HEK293T (cell line): ENCODE data around the gene SERTAD1.

ENCODE experiments used
- CTCF ChIA-PET: fragments of 350-600 bp; formaldehyde crosslinking; extraction: SDS; loops from one replicate; lab custom pipeline; 2021; ENCODE audit warnings: antibody characterized with exemption, inconsistent platforms; lab: Yijun Ruan, JAX
- POLR2A ChIA-PET: fragments of 350-600 bp; formaldehyde crosslinking; extraction: SDS; loops from one replicate; lab custom pipeline; 2020; ENCODE audit warnings: antibody characterized with exemption, inconsistent platforms; lab: Yijun Ruan, JAX
- DNase-seq: peaks from one replicate; pipeline ENCODE4 v3.0.0; 2012; ENCODE audit warnings: mixed read lengths; ENCODE audit errors: extremely low spot score
- ARNT ChIP-seq: fragments of 450-650 bp; IDR thresholded peaks from 2 replicates; pipeline ENCODE4 v1.6.1; 2017; ENCODE audit warnings: mild to moderate bottlenecking
- BHLHE40 ChIP-seq: fragments of 450-650 bp; IDR thresholded peaks from 2 replicates; pipeline ENCODE4 v1.6.1; 2016; ENCODE audit warnings: mild to moderate bottlenecking, moderate library complexity, borderline replicate concordance
- CTBP1 ChIP-seq: fragments of 450-650 bp; IDR thresholded peaks from 2 replicates; pipeline ENCODE4 v1.6.1; 2016; ENCODE audit warnings: borderline replicate concordance
- ELF4 ChIP-seq: fragments of 450-650 bp; IDR thresholded peaks from 2 replicates; pipeline ENCODE4 v1.6.1; 2017; ENCODE audit warnings: antibody characterized with exemption
- FOXA1 ChIP-seq: fragments of 450-650 bp; IDR thresholded peaks from 2 replicates; pipeline ENCODE4 v1.6.1; 2016; ENCODE audit warnings: mild to moderate bottlenecking
- FOXK2 ChIP-seq: fragments of 450-650 bp; IDR thresholded peaks from 2 replicates; pipeline ENCODE4 v1.6.1; 2016; ENCODE audit warnings: mild to moderate bottlenecking
- FOXM1 ChIP-seq: fragments of 450-650 bp; IDR thresholded peaks from 2 replicates; pipeline ENCODE4 v1.6.1; 2017; ENCODE audit warnings: mild to moderate bottlenecking, borderline replicate concordance
- HDGF ChIP-seq: fragments of 450-650 bp; IDR thresholded peaks from 2 replicates; pipeline ENCODE4 v1.6.1; 2017; ENCODE audit warnings: antibody characterized with exemption, borderline replicate concordance
- L3MBTL2 ChIP-seq: fragments of 450-650 bp; conservative IDR thresholded peaks from 2 replicates; pipeline ENCODE4 v1.6.1; 2016; ENCODE audit warnings: mild to moderate bottlenecking
- LEF1 ChIP-seq: fragments of 450-650 bp; IDR thresholded peaks from 2 replicates; pipeline ENCODE4 v1.6.1; 2017; ENCODE audit warnings: mild to moderate bottlenecking, borderline replicate concordance
- NFRKB ChIP-seq: fragments of 450-650 bp; IDR thresholded peaks from 2 replicates; pipeline ENCODE4 v1.6.1; 2016; ENCODE audit warnings: mild to moderate bottlenecking, moderate library complexity
- SP1 ChIP-seq: fragments of 450-650 bp; IDR thresholded peaks from 2 replicates; pipeline ENCODE4 v1.6.1; 2017
- SUZ12 ChIP-seq: fragments of 450-650 bp; IDR thresholded peaks from 2 replicates; pipeline ENCODE4 v1.6.1; 2016; ENCODE audit warnings: mild to moderate bottlenecking
- TARDBP ChIP-seq: fragments of 450-650 bp; IDR thresholded peaks from 2 replicates; pipeline ENCODE4 v1.6.1; 2016
- ZNF384 ChIP-seq: fragments of 450-650 bp; IDR thresholded peaks from 2 replicates; pipeline ENCODE4 v1.6.1; 2016
- TF ChIP-seq, protein P1 (sequence below): fragments of 450-650 bp; IDR thresholded peaks from 2 replicates; pipeline ENCODE4 v1.6.1; 2016

Gene SERTAD1

DNA sequence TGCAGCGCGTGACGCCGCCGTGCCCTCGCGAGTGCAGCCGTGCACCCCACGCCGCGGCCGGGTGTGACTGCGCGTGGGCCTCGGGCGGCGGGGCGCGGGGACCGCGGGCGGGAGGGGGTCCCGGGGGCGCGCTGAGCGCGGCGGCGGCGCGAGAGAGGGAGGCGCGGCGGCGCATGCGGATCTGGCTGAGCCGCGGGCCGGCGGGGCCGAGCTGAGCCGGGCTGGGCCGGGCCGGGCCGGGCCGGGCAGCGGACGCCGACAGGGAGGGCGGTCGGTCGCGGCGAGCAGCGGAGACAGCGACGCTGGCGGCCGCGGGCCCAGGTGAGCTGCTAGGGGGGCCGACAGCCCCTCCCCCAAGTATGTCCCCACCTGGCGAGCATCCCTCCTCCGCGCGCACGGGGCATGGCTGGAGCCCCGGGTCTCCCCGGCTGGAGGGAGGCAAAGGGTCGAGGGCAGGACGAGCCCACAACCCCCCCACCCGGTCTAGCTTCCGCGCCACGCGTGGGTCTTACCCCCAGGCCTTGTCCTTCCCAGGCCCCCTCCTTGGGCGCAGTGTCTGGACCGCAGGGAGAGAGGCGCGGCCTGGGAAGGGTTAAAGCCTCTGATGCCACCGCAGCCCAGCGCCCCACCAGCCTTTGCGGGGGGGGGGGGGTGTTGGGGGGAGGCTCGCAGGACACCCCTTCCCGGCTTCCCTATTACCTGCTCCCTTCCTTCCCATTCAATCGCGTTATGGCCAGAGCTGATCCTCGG lies 41.4 kb upstream of the SERTAD1 start, which contains the start of gene SPTBN4:
Gene SPTBN4, plus strand, starts transcription at position 17 of the 750 bp plus-strand sequence. CDS start 5,621 bp downstream, outside the sequence.
- ChIA-PET POLR2A (no interaction called here), CTCF (no interaction called here)
- no peak for DNase-seq
- no peak for TF ChIP-seq ELF4
- no peak for TF ChIP-seq FOXM1
- TF ChIP-seq SUZ12, result no peak
- TF ChIP-seq CTBP1, result no peak
- no peak for TF ChIP-seq ZNF384
- TF ChIP-seq TARDBP, result no peak
- TF ChIP-seq BHLHE40, result no peak
- TF ChIP-seq, protein P1, sequence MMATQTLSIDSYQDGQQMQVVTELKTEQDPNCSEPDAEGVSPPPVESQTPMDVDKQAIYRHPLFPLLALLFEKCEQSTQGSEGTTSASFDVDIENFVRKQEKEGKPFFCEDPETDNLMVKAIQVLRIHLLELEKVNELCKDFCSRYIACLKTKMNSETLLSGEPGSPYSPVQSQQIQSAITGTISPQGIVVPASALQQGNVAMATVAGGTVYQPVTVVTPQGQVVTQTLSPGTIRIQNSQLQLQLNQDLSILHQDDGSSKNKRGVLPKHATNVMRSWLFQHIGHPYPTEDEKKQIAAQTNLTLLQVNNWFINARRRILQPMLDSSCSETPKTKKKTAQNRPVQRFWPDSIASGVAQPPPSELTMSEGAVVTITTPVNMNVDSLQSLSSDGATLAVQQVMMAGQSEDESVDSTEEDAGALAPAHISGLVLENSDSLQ, result no peak
- TF ChIP-seq FOXA1, result no peak
- no peak for TF ChIP-seq SP1
- TF ChIP-seq L3MBTL2, result no peak
- no peak for TF ChIP-seq FOXK2
- no peak for TF ChIP-seq ARNT
- no peak for TF ChIP-seq NFRKB
- no peak for TF ChIP-seq HDGF
- no peak for TF ChIP-seq LEF1

DNA sequence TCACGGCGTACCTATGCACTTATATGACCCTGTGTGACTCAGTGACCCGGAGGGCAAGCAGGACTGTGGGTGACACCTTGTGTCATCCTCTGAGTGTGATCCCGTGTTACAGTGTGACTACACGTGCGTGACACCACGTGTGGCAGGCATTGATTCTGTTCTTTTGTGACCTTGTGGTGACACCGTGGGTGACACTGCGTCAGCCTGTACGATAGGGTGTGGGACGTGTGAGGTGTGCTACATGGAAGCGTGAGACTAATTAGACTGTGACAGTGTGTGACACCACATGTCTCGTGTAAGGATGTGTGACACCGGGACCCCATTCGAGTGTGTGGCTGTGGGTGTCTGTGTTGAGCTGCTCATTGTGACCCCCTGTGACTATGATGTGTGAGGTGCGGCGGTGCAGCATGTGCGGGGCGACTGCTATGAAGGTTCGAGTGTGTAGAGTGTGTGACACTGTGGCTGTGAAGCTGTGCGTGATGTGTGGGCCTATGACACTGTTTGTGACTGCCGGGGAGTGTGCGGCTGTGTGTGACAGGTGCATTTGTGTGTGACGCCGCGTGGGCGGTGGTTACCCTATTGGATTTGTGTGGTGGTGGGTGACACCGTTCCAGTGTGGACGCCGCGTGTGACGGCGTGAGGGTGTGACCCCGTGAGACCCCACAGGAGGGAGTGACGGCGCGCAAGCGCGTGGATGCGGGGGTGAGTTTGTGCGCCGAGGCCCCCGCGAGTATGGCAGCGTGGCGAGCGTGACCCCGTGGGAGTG lies 40.6 kb upstream of the SERTAD1 start:
- POLR2A ChIA-PET, result interaction anchor here (0.7 to 3.2 kb wide), 9 partner anchors 22 to 139 kb away, joined by 3 to 15 read pairs (median 6); partner anchors contain the start of genes SERTAD1 and SERTAD3
- CTCF ChIA-PET, result interaction anchor here (0.7 to 1.3 kb wide), 5 partner anchors 12 to 168 kb away, joined by 3 to 6 read pairs (median 4); no protein-coding TSS in a partner anchor
- TF ChIP-seq L3MBTL2, result 0 out of 2 replicates have a peak, but pooled peaks have one; percentile 18
- no peak for TF ChIP-seq CTBP1
- no peak for TF ChIP-seq ELF4
- DNase-seq, result no peak

DNA sequence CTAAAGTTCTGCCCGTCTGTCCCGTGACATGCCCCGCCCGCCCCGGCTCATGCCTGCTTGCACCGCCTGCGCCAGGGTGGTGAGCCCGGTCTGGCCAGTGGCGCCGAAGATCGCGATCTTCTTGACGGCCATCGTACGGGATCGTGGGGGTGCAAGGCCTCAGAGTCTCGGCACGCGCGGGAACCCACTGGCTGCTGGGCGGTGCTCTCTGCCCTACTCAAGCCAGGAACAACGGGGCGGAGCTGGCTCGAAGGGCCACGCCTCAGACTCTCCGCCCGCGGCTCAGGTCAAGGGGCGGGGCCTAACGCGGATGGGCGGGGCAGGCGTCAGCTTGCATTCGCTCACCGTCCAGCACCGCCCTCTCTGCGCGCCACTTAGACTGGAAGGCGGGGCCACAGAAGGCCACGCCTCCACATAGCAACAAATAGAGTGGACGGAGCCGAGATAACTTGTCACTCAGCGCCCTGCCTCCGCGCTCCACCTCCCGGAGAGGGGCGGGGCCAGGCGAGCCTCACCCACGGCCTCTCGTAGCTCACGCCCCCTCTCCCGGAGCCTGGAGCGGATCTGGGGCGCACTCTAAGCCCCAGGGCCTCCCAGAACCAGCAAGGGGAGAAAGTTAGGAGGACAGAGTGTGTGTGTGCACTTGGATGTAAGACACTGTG lies 39.9 kb upstream of the SERTAD1 start, which contains the start of gene BLVRB:
Gene BLVRB, minus strand, starts transcription at position 189 of the 662 bp plus-strand sequence. Its CDS starts 57 bp downstream, at position 132.
- ChIA-PET CTCF (interaction anchor here (0.5 to 1.9 kb wide), 8 partner anchors 8 to 169 kb away, joined by 3 to 7 read pairs (median 4); no protein-coding TSS in a partner anchor), POLR2A (interaction anchor here (0.7 to 3.2 kb wide), 9 partner anchors 22 to 140 kb away, joined by 3 to 15 read pairs (median 6); partner anchors contain the start of genes SERTAD1 and SERTAD3)
- DNase-seq, result peak; percentile 99
- TF ChIP-seq HDGF, result peak; percentile 94
- no peak for TF ChIP-seq ELF4
- TF ChIP-seq FOXM1, result no peak
- no peak for TF ChIP-seq LEF1
- no peak for TF ChIP-seq ZNF384
- no peak for TF ChIP-seq FOXK2
- TF ChIP-seq TARDBP, result no peak
- no peak for TF ChIP-seq BHLHE40
- no peak for TF ChIP-seq CTBP1
- TF ChIP-seq FOXA1, result no peak
- TF ChIP-seq SP1, result no peak; the same call in 1 of the 2 replicates
- no peak for TF ChIP-seq ARNT
- no peak for TF ChIP-seq NFRKB
- TF ChIP-seq, protein P1, result peak; percentile 95
- peak; percentile 54; the same call in 1 of the 2 replicates for TF ChIP-seq L3MBTL2
- no peak for TF ChIP-seq SUZ12

DNA sequence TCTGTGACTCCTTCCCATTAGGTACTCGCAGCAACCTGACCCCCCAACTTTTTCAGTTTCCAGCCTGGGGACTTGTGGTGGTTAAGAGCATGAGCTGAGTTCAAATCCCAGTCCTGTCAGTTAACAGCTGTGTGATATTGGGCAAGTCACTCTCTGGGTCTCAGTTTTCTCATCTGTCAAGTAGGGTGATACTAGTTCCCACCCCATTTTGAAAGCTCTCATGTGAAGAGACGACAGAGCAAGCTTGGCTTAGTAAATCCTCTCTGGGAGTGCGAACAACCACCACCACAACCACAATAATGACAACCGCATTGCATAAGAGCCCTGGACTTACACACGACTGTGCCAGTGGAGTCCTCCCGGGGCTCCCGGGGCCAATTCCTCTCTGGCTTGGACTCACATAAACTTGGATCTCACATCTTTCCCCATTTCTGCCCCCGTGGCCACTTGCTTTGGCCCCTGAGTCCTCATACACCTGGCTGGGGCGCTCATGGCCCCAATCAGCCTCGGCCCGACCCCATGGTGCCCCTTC lies 39.3 kb upstream of the SERTAD1 start:
- no peak for DNase-seq
- POLR2A ChIA-PET, result interaction anchor here (0.7 to 3.2 kb wide), 11 partner anchors 20 to 275 kb away, joined by 3 to 15 read pairs (median 5); partner anchors contain the start of genes C19orf47, PLD3, SERTAD1 and SERTAD3
- TF ChIP-seq SUZ12 (no peak), ZNF384 (no peak), FOXA1 (no peak), L3MBTL2 (no peak; the same call in 1 of the 2 replicates), NFRKB (no peak), ARNT (no peak), FOXK2 (no peak), SP1 (no peak), TARDBP (no peak), FOXM1 (no peak; the same call in 1 of the 2 replicates), LEF1 (no peak), BHLHE40 (no peak), CTBP1 (no peak), ELF4 (no peak), HDGF (no peak)
- TF ChIP-seq, protein P1, result no peak
- CTCF ChIA-PET, result interaction anchor here (0.5 to 1.9 kb wide), 9 partner anchors 7 to 170 kb away, joined by 3 to 8 read pairs (median 4); no protein-coding TSS in a partner anchor
